CD1c-positive myeloid dendritic cell (primary cell): ENCODE data around the gene HOXB13.
A peak's percentile ranks its signal among the peaks of the same experiment; 100 is the strongest.

Experiments used
- DNase-seq: peaks from one replicate; pipeline ENCODE4 v3.0.0-alpha.2; 2016; ENCODE audit errors: extremely low spot score

The HOXB13 gene

GRCh38 chr17:48711128-48711527 lies 17.4 kb downstream of the HOXB13 start:
- no peak for DNase-seq

- no peak for DNase-seq
These were observed 23.9 kb downstream of the HOXB13 start for GRCh38 chr17:48704361-48705248.

GRCh38 chr17:48701864-48702532 lies 26.6 kb downstream of the HOXB13 start:
- DNase-seq: no peak

- no peak for DNase-seq
These were observed 35.4 kb downstream of the HOXB13 start for GRCh38 chr17:48693178-48693577.

- DNase-seq: no peak
These were observed 36.5 kb downstream of the HOXB13 start for GRCh38 chr17:48692049-48692448.

GRCh38 chr17:48690655-48691054 lies 37.9 kb downstream of the HOXB13 start:
- DNase-seq: no peak

GRCh38 chr17:48681609-48682008 lies 46.9 kb downstream of the HOXB13 start:
- DNase-seq: no peak

- DNase-seq: no peak
These were observed 49.0 kb downstream of the HOXB13 start for GRCh38 chr17:48679385-48680096.

GRCh38 chr17:48678141-48678971 lies 50.2 kb downstream of the HOXB13 start:
- peak; percentile 70 for DNase-seq

- no peak for DNase-seq
These were observed 51.5 kb downstream of the HOXB13 start for GRCh38 chr17:48676963-48677558.
